GM18517 (cell line): ENCODE results near the gene NSUN3.

Experiments used
- ATAC-seq: cut with Tn5 transposase; IDR thresholded peaks from one replicate; pipeline ENCODE4 v1.9.1; 2021; ENCODE audit warnings: mild to moderate bottlenecking, moderate library complexity; ENCODE audit not compliant: unreplicated experiment

Gene NSUN3

DNA sequence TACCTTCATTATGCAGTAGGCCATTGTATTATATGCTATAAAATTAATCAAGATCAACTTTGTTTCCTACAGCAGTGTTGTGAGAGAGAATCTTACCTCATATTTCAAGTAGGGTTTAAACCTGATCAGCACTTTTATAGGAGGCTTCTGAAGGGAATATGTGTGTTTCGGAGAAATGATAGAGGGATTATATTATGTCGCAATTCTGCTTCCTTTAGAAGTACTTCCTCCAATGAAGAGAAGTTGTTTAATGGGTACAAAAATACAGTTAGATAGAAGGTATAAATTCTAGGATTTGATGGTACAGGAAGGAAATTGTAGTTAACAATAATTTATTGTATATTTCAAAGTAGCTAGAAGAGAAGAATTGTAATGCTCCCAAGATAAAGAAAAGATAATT, 54.9 kb downstream of the NSUN3 start:
- ATAC-seq, result no peak

GRCh38 chr3:94118390-94118789, 55.5 kb downstream of the NSUN3 start:
- ATAC-seq, result no peak

- ATAC-seq, result no peak
Observed at GRCh38 chr3:94121161-94121560, 58.3 kb downstream of the NSUN3 start.

GRCh38 chr3:94127115-94127514, 64.3 kb downstream of the NSUN3 start:
- no peak for ATAC-seq

- no peak for ATAC-seq
Observed at GRCh38 chr3:94130690-94131089, 67.8 kb downstream of the NSUN3 start.

GRCh38 chr3:94132777-94133176, 69.9 kb downstream of the NSUN3 start:
- ATAC-seq, result no peak

DNA sequence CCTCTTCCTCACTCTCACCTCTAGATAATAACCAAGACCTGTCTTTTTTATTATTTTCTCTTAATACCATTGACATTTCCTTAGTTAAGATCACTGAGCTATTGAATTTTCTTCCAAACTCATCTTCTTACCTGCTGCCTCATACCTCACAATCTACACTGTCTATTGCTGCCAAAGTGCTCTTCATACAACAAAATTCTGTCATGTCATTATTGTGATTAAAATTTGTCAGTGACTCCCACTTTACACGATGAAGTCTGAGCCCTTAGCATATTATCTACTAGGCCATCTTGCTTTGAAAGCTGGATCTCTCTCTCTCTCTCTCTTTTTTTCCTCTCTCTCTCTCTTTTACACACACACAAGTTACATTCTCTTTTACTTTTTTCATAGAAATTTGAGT, 73.3 kb downstream of the NSUN3 start:
- no peak for ATAC-seq

DNA sequence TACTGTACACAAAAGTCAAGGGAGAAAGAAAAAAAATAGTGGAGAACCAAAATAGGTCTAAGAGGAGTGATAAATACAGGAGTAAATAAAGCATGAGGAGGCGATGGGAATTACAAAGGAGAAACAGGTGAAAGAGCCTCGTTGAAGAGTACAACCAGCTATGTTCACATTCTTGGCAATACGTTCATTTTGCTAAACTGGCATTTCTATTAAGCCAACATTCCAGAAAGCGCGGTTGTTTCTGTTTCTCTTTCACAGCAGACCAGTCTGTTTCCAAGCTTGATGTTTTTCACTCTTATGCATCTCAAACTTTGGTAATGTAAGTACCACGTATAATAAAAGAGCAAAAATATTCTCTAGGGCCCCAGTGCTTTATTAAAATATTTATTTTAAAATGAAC, 74.5 kb downstream of the NSUN3 start:
- no peak for ATAC-seq

DNA sequence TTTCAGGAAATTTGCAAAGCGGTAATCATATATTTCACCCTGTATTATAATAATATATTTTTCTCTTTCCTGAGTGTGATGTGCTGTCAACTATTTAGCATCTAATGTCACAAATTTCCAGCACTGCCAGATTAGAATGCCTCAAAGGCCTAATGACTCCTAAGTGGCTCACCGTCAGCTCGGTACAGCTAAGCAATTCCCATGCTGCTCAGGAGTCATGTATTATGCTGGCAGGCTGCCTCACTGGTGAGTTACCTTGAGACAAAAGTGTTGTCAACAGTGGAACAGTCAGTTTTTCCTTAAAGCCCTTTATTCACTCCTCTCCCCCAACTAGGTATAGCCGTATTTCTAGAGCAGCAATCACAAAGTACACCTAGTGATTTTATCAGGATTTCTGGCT, 83.6 kb downstream of the NSUN3 start:
- no peak for ATAC-seq

GRCh38 chr3:94147012-94147411, 84.2 kb downstream of the NSUN3 start:
- no peak for ATAC-seq

DNA sequence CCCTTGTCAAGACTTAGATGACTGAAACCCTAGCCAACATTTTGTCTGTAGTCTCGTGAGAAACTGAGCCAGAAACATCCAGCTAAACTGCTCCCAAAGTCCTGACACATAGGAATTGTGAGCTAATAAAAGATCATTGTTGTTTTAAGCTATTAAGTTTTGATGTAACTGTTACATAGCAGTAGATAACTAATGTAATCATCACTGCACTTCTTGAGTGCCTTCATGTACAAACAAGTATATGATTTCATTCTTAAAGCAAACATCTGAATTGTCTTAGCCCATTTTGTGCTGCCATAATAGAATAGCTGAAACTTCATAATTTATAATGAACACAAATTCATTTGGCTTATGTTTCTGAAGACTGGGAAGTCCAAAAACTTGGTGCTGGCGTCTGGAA, 87.3 kb downstream of the NSUN3 start:
- no peak for ATAC-seq

- no peak for ATAC-seq
Observed at GRCh38 chr3:94156626-94157025, 93.8 kb downstream of the NSUN3 start.

DNA sequence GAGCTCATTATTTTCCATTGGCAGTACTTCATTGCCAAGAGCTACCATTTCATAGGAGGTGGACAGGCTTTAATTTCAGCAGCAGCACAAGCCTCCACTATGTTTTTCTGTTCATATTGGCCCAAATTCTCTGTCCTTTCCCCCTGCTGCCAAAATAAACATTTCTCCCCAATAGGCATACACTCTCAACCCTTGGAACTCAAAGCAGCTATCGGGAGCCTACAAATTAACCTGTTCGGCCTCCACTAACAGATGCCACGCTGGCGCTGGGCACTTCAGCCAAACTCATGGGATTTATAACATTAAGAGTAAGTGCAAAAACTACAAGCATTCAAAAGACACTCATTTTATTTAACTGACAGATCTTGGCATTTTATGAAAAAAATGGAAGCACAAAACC, 95.7 kb downstream of the NSUN3 start:
- no peak for ATAC-seq

GRCh38 chr3:94159062-94159828, 96.4 kb downstream of the NSUN3 start:
- no peak for ATAC-seq

- no peak for ATAC-seq
Observed at GRCh38 chr3:94162700-94163099, 99.8 kb downstream of the NSUN3 start.

- no peak for ATAC-seq
Observed at GRCh38 chr3:94167346-94167745, 104.5 kb downstream of the NSUN3 start.

- ATAC-seq, result no peak
Observed at GRCh38 chr3:94167796-94168195, 104.9 kb downstream of the NSUN3 start.

DNA sequence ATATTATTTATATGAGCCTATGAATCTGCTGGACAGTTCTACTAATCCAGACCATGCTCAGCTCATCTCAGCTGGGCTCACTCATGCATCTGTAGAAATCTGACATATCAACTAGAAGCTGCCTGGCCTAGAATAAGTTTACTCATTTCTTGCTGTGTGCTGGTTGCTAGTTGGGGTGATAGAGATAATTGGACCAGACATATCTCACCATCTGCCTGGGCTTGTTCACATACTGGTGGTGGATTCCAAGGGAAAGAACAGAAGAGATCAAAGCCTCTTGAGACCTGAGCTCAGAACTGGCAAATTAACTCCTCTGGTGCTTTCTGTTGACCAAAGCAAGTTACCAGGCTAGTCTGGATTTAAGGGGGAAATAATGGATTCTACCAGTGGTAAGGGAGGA, 109.1 kb downstream of the NSUN3 start:
- no peak for ATAC-seq

- ATAC-seq, result no peak
Observed at GRCh38 chr3:94172695-94173310, 109.9 kb downstream of the NSUN3 start.

DNA sequence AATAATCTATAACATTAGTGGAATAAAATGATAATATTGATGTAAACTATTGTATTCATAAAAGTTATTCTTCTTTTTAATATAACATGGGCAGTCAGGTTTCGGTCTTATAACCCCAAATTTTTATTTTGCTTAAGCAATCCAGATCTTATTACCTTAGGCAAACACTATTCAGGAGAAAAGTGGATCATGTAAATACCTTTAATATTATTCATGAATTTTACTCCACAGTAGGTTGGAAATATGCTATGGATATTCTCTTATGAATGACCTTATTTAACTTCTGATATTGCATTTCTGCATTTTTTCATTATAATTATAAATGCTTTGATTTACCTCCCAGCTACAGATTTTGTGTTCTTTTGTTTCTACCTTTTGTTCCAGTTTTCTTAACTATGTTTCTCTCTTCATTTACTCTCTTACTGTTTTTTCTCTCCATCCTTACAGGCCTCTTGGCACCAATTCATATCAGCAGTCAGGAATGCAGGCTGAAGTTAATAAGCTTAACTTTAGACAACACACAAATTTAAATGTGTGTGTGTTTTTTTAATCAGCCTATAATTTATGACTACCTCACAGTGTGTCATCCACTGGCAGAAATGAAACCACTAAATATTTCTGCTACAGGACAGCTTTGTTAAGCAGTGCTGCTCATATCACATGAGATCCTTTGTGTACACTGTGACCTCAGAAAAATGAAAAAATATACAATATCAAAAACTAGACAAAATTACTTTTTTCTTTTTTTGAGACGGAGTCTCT, 111.0 kb downstream of the NSUN3 start:
- no peak for ATAC-seq

GRCh38 chr3:94175677-94176076, 112.8 kb downstream of the NSUN3 start:
- ATAC-seq, result no peak
